Measurements from ENCODE around the gene ATF7IP.
A peak's percentile ranks its signal among the peaks of the same experiment; 100 is the strongest.

The ATF7IP gene

DNA sequence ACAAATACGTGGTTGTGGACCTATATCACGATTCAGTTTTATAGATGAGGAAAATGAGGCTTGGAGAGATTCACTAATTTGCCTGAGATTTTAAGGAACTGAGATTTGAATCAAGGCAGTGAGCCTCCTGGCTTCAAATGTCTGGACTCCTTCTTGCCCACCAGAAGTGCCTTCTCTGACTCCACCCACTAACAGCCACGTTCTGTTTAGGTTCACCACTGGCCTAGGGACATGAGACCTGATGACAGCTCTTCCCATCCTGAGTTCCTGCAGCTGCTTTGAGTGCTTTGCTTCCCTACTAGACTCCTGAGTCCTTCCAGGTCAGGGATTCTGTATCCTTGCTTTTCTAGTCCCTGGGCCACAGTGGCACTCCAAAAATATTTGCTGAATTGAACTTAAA lies 145.1 kb downstream of the ATF7IP start:
- no peaks in the 10 kb centered on the region for H3K27me3 ChIP-seq (replicated peaks; ENCODE audit: control insufficient read depth, insufficient read depth, low read length)
- H3K36me3 ChIP-seq (ENCODE audit: control insufficient read depth, insufficient read depth, low read length): peaks cover 4% of the 10 kb centered on the region
- no peak for DNase-seq (ENCODE audit: extremely low read depth, insufficient read length)
- TF ChIP-seq, protein P1, sequence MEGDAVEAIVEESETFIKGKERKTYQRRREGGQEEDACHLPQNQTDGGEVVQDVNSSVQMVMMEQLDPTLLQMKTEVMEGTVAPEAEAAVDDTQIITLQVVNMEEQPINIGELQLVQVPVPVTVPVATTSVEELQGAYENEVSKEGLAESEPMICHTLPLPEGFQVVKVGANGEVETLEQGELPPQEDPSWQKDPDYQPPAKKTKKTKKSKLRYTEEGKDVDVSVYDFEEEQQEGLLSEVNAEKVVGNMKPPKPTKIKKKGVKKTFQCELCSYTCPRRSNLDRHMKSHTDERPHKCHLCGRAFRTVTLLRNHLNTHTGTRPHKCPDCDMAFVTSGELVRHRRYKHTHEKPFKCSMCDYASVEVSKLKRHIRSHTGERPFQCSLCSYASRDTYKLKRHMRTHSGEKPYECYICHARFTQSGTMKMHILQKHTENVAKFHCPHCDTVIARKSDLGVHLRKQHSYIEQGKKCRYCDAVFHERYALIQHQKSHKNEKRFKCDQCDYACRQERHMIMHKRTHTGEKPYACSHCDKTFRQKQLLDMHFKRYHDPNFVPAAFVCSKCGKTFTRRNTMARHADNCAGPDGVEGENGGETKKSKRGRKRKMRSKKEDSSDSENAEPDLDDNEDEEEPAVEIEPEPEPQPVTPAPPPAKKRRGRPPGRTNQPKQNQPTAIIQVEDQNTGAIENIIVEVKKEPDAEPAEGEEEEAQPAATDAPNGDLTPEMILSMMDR (IDR thresholded peaks at IDR 0.05; ENCODE audit: insufficient read depth, low read length, poor library complexity, severe bottlenecking): no peak
- no peak overlapping the region for H3K4me3 ChIP-seq (replicated peaks; ENCODE audit: low read depth, low read length)

DNA sequence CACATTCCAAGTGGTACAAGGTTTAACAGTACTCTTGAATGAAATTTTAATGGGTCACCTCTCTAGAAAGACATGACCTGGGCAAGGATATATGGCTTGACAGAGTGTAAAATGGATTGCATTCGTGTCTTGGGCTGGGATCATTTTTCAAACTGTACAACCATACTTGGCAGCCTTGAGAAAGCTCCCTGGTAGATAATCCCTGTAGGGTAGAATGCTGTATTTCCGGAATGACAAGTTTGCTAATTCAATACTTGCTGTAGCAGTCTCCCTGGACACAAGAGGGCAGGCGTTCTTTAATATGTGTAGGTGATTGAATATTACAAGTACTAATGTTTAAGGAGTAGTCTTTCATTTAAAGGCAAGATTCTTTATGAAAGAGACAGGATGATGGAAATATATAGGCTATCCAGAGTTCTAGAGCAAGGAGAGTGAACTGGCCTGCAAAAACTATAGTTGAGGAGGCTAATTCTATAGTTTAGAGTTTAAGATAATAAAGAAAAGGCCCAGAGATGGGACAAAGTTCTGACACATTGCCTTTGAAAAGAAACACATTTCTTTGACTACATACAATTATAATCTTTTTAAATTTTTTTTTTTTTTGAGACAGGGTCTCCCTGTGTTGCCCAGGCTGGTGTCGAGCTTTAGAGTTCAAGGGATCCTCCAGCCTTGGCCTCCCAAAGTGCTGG lies 148.8 kb downstream of the ATF7IP start:
- no peaks in the 10 kb centered on the region for H3K27me3 ChIP-seq (replicated peaks; ENCODE audit: control insufficient read depth, insufficient read depth, low read length)
- H3K36me3 ChIP-seq (ENCODE audit: control insufficient read depth, insufficient read depth, low read length): no peaks in the 10 kb centered on the region
- peak; percentile 18 for DNase-seq (ENCODE audit: extremely low read depth, insufficient read length)
- TF ChIP-seq, protein P1 (IDR thresholded peaks at IDR 0.05; ENCODE audit: insufficient read depth, low read length, poor library complexity, severe bottlenecking): peak; percentile 59
- H3K4me3 ChIP-seq (replicated peaks; ENCODE audit: low read depth, low read length): no peak overlapping the region

DNA sequence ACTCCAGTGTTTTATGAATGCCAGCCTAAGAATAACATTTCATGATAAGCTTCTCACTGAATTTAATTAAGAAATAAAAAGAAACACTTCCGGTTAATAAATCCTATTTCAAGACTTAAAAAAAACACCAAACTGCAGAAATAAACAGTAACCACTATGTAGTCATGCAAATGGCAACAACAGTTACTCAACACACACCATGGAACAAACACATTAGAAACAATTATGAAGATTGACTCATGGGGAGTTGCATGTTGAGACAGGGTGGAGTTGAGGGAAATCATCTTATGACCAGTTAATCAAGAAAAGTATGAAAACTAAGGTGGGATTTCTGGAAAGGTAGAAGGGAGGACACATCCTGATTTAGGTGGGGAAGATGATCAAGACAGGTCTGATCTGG lies 149.5 kb downstream of the ATF7IP start:
- H3K27me3 ChIP-seq (replicated peaks; ENCODE audit: control insufficient read depth, insufficient read depth, low read length): no peaks in the 10 kb centered on the region
- no peak for DNase-seq (ENCODE audit: extremely low read depth, insufficient read length)
- H3K36me3 ChIP-seq (ENCODE audit: control insufficient read depth, insufficient read depth, low read length): no peaks in the 10 kb centered on the region
- H3K4me3 ChIP-seq (replicated peaks; ENCODE audit: low read depth, low read length): no peak overlapping the region
- TF ChIP-seq, protein P1 (IDR thresholded peaks at IDR 0.05; ENCODE audit: insufficient read depth, low read length, poor library complexity, severe bottlenecking): no peak

DNA sequence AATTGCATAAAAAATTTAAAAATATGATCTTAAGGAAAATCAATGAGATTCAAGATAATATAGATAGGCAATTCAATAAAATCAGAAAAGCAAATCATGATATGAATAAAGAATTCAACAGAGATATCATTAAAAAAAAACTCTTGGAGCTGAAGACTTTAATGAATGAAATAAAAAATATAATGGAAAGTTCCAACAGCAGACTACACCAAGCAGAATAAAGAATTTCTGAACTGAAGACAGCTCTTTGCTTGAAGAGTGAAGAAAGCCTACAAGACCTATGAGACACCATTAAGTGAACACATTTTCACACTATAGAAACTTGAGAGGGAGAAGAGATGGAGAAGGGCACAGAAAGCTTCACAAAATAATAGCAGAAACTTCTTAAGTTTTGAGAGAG lies 156.3 kb downstream of the ATF7IP start:
- TF ChIP-seq, protein P1 (IDR thresholded peaks at IDR 0.05; ENCODE audit: insufficient read depth, low read length, poor library complexity, severe bottlenecking): no peak
- DNase-seq (ENCODE audit: extremely low read depth, insufficient read length): no peak
- Histone ChIP-seq H3K27me3 (replicated peaks; ENCODE audit: control insufficient read depth, insufficient read depth, low read length) (no peaks in the 10 kb centered on the region), H3K36me3 (ENCODE audit: control insufficient read depth, insufficient read depth, low read length) (no peaks in the 10 kb centered on the region), H3K4me3 (replicated peaks; ENCODE audit: low read depth, low read length) (no peak overlapping the region)

DNA sequence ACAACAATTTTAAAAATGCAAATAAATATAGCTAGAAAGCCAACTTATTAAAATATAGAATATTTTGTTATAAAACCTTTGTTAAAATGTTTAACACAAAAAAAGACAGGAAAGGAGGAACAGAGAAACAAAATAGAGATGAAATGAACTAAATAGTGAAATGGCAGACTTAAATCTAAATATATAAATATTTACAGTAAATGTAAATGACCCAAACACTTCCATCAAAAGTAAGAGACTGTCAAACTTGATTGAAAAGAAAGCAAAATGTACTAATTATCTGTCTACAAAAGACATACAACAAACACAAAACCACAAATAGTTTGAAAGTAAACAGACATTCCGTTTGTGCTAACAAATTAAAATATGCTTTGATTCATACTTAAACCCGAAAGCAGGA lies 160.5 kb downstream of the ATF7IP start:
- DNase-seq (ENCODE audit: extremely low read depth, insufficient read length): no peak
- Histone ChIP-seq H3K36me3 (ENCODE audit: control insufficient read depth, insufficient read depth, low read length) (no peaks in the 10 kb centered on the region), H3K4me3 (replicated peaks; ENCODE audit: low read depth, low read length) (no peak overlapping the region), H3K27me3 (replicated peaks; ENCODE audit: control insufficient read depth, insufficient read depth, low read length) (no peaks in the 10 kb centered on the region)
- TF ChIP-seq, protein P1 (IDR thresholded peaks at IDR 0.05; ENCODE audit: insufficient read depth, low read length, poor library complexity, severe bottlenecking): no peak

DNA sequence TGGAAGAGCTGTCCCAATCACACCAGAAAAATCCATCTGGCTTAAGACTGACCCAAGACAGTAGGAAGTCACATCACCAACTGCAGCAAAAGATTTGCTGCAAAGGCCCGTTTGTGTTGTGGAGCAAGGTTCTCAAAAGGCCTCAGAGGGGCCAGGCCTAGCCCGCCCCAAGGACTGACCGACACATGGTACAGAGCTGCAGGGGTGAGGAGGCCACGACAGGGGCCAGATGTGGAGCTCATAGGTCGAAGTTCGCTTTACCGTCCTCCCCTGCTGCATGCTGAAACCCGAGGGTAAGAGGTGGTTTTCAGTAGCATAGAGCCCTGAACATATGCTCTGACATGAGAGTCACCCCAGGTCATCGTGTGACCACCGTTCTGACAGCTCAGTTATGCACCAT lies 166.7 kb downstream of the ATF7IP start:
- Histone ChIP-seq H3K36me3 (ENCODE audit: control insufficient read depth, insufficient read depth, low read length) (no peaks in the 10 kb centered on the region), H3K4me3 (replicated peaks; ENCODE audit: low read depth, low read length) (no peak overlapping the region), H3K27me3 (replicated peaks; ENCODE audit: control insufficient read depth, insufficient read depth, low read length) (no peaks in the 10 kb centered on the region)
- TF ChIP-seq, protein P1 (IDR thresholded peaks at IDR 0.05; ENCODE audit: insufficient read depth, low read length, poor library complexity, severe bottlenecking): no peak
- no peak for DNase-seq (ENCODE audit: extremely low read depth, insufficient read length)
